LoVo (cell line): ENCODE measurements around the gene CCL21.
A peak's percentile ranks its signal among the peaks of the same experiment; 100 is the strongest.

Experiments
- DNase-seq: peaks from one replicate; pipeline ENCODE4 v3.0.0-alpha.2; 2016; ENCODE audit warnings: low spot score

CCL21 gene

DNA sequence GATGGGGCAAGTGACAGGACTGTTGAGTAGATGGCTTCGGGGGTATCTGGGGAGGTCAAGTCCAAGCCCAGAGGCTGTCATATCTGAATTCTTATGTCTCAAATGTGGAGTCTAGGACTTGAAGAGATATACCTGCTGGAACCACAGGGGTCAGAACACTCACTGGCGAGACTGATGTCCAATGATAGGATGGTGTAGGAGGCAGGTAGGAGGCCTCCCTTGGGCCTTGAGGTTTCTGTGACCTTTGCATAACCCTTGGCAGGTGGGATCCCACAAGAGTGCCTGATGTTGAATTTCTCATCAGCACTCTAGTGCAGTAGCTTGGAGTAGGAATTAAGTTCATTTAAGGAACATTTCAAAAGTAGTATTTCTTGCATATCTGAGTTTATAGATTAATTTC is 2.8 kb downstream of the CCL21 start:
- DNase-seq: no peak

DNA sequence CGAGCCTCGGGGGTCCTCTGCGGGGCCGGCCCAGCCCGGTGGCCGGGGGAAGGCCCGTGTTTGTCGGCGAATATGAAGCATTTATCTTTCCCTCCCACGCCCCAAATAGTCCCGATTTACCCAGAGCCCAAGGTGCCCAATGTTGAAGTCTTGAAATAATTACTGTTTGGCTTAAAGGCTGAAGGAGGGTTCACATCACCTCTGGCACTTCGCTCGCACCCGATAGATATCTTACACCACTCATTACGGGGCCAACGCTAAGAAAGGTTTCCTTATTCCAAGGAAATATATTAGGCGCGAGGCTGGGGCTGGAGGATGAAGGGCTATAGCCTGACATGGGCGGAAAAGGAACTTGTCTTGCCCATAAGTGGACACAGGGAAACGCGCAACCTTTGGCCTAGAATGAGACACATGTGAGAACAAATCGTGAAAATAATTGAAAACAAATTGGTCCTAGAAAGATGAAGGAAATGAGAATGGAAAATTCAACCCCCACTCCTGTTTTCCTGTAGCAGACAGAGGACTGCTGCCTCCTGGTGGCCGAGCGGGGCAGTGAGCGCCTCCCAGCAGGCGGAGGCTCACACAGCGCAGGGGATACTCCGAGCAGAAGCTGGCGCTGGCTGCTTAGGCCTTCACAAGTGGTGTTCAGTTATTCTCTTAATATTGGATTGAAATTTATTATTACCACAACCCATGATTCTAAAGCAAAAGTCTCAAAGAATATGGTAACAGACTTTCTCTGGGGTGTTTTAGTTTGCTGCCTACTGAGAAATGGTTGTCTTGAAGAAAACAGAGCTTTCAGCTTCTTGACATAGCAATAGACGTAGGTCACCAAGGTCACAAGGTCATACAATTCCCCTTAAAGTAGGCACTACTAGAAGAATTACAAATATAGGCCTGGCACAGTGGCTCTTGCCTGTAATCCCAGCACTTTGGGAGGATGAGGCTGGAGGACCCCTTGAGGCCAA is 7.9 kb downstream of the CCL21 start:
- DNase-seq: peak; percentile 76

DNA sequence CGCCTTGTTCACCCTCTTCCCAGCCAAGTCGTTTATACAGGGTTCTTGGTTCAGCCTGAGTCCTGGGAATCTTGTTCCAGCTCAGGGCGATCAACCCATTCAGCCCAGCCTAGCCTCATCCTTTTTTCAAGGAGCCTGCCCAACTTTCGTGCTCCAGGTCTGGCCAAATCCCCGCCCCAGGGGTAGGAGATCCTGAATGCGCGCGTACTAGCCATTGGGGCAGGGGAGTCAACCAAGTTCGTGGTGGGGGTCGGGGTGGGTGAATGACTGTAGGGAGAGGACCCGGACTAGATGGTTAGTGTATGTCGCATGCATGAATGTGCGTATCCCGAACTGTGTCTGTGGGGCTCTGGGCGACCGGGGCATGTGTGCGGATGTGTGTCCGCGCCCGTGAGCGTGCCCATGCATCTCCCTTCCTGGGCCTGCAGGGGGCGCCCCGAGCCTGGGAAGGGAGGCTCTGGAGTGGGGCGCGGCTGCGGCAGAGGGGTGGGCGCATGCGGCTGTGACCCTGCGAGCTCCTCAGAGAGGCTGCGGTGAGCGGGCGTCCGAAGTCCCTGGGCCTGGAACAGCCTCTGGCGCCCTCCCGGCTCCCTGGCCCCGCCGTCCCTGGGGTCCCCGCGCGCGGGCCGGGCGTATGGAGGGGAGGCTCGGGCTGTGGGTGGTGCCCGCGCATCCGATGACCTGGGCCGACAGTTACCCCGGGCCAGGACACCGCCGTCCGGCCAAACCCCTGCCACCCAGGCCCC is 8.7 kb downstream of the CCL21 start:
- DNase-seq: peak; percentile 72

DNA sequence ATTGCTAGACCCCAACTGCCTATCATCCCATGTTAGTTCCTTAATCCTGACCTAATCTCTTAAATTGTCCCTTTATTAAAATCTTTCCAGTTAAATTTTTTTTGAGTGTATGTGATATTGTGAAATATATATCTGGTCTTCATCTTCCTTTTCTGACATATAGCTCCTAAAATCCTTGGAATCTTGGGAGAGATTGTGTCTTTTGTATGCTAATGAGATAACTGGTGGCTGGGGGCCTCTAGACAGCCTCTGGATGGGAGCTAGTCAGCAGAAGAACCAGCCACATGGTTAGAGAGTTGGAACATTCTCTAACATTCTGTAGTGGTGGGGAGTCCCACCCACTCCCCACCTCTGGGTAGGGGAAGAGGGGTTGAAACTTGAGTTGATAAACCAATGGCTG is 15.1 kb downstream of the CCL21 start:
- no peak for DNase-seq

DNA sequence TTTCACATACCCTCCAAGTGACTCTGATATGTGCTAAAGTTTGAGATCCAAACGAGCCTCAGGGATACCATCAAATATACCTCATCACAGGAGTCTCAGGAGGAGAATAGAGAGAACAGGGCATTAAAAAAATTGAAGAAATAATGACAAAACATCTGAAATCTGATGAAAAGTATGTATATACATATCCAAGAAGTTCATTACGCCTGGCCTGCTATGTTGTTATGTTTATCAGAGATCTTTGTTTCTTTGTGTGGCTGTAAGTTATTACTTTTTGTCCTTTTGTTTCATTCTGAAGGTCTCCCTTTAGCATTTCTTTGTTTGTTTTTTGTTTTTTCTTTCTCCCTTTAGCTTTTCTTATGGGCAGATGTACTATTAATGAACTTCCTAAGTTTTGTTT is 16.4 kb downstream of the CCL21 start:
- DNase-seq: no peak

DNA sequence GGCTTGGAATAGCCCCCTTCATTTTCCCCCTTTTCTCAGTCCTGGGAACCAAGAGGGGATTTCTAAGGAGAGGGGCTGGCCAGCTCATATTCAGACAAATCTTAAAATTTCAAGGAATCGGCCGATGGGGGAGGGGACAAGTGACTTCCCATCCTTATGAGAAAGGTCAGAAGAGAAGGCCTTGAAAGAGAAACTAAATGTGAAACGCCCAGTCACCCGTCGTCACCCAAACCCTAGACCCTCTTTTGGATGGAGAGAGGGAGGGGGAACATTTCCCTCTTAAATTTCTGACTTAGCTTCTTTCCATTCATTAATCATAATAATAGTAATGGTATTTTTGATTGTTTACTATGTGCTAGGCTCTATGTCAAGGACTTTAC is 18.0 kb downstream of the CCL21 start:
- no peak for DNase-seq

DNA sequence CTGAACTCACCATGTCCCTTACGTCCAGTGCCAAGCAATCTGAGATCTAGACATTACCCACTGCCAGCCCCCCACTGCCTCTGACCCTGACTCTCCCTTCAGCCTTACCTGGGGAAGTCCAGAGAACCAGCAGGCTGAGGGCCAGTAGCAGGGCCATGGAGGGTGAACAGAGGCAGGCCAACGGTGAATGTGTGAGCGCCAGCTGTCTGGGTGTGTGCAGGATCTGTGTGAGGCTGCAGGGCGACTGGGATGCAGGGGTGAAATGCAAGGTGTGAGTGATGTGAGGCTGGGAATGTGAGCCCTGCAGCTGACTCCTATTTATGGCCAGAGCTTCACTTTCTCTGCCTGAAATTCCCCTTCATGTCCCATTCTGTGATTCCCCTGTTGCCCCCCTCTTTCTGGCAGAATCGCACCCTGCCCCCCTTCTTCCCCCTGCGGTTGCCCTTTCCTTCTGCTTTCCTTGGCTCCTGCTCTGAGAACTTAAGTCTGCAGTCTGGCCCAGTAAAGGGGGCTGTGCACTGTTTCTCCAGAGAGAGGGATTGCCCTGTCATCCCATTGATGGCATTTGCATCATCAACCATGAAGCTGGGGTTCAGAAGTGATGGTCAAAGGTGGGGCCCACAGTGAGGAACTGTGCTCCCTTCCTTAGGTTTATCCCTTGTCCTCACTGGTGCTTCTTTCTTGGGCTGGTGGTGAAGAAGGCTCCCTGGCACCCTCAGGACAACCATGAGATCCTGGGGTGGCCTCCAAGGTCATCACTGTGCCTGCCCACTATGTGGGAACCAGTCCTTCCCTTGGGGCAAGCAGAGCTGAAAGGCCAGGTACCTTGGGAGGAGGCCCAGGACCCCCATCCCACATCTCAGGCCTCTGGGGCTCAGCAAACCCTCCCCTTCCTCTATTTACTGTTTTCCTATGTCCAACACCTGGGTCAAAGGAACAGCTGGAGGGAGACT is 18.7 kb downstream of the CCL21 start, which contains the start of gene CCL19:
Gene CCL19, minus strand, starts transcription at position 294 of the 953 bp plus-strand sequence. Its CDS starts 137 bp downstream, at position 157.
- no peak for DNase-seq

DNA sequence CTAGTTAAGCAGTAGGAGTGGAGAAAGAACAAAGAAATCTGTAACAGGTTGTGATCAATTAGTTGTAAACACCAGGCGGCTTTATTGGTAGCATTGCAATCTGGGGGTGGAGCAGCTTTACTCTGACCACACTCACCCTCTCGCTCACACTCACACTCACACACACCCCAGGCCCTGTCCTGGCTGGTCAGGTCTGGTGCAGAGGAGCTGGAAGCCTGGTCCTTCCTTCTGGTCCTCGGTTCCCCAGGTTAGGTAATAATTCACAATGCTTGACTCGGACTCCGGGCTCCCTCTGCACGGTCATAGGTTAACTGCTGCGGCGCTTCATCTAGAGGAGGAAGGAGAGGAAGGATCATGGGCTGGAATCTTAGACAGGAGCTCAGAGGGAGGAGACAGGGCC is 20.4 kb downstream of the CCL21 start:
- no peak for DNase-seq

DNA sequence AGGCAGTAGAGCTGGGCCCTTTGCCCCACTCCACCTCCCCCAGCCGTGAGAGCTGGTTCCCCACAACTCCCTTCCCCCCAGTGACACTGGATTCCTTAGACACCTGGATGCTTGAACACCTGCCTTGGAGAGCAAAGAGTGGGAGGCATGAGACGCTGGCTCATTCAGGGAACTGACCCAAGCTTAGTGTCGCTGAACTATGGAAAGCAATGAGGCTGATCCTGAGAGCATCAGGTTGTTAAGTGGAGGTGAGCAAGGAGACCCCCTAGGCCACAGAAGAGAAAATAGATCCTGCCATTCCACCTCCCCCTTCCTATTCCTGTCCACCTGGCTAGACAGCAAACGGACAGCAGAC is 20.8 kb downstream of the CCL21 start:
- no peak for DNase-seq

DNA sequence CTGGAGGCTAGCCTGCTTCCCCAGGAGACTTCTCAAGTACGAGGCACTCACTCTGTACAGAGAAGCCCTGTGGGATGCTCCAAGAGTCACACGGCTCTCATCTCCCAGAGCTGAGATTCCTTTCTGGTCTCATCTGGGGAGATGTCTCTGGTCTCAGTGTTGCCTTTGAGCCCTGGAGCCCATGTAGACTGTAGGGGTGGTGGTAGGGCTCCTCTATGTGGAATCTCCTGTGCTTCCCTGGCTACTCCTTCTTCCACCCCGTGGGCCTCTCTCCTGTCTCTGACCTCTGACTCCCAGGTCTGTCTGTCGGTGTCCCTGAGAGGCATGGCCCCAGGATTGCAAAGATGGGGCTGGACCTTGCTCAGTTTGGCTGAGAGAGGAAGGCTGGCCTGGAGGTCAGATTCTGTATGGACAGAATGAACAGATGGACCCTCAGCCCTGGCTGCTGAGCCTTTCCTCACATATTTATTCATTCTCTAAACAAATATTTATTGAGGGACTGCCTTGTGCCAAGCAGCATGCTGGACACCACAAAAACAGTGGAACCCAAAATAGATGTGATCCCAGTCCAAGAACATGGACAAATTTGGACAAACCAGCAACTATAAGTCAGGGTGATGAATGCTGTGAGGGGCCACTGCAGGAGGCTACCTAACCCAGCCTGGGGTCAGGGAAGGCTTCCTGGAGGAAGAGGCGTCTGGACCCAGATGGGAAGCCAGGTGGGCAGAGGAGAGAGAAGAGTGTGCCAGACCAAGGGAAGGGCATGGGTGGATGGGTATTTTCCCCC is 21.4 kb downstream of the CCL21 start:
- DNase-seq: no peak

DNA sequence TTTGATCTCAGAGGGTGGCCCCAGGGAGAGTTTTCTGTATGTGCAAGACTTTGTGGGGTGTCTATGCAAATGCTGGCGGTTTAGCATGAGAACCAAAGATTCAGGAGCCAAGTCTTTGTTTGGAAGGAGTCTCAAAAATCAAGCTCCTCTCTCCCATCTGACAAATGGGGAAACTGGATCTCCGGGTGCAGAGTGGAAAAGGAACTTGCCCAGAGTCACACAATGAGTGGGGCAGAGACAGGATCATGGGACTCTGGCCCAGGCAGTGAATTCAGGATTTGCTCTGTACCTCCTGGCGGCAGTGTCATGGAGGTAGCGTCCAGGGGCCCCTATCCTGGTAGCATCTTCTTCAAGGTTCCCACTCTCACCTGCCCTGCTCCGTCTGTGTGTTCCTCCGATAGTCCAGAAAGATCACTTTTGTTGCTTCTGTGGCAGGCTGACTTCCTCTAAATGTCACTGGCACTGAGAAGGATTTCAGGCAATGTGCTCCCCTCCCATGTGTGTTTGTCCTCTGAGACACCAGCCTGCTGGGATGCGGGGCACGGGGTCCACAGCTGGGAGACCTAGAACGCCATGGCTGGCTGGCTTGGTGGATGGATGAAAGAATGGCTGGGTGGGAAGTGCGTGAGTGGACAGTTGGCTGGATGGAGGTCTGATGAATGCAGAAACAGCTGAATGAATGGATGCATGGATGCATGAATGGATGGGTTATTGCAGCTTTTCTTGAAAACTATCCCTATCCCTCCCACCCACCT is 22.5 kb downstream of the CCL21 start:
- no peak for DNase-seq

DNA sequence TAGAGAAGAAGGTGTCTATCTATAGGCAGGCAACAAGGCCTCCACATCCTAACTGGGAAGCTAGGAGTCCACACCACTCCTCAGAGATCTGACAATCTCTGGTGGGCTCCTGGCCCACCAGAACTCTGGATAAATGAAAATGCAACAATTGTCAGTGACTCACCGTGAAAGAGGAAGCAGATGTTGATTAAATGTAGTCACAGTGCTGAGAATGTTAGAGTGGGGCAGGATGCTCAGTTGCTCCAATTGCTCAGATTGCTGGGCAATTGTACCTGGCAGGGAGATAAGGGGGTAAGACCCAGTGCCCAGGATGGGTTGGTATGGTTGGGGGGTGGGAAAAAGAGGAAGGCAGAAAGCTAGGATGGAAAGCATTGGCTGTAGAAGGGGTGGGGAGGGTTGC is 23.2 kb downstream of the CCL21 start:
- DNase-seq: no peak

DNA sequence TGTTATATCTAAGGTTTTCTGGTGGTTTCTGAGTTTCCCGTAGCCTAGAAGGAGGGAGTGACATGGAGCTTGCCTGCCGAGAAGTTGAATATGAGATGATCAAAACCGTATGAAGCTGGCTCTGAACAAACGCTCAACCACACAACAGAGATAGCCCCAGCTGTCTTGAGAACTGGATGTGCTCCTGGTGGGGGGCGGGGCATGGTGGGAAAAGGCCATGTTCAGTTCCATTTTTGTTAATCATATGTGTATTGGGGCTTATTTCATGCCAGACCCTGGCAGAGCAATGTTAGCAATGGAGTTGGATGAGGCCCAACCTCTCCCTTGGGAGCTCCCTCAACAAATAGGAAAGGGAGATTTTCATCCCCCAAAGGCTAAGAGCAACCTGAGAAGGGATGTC is 23.7 kb downstream of the CCL21 start:
- no peak for DNase-seq

DNA sequence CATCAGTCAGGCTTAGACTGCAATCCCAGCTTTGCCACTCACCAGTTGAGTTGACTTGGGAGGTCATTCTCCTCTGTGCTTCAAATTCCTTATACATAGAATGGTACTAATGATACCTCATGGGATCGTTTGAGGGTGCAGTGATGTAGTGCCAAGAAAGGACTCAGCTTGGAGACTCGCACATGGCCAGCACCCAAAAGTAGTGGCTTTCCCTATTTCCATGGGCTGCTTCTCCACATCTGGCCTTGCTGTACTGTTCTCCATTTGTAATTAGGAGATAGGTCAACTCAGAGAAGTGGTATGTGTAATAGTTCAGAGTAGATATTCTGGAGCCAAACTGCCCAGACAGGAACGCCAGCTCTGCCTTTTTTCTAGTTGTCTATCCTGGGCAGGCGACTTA is 24.3 kb downstream of the CCL21 start:
- DNase-seq: no peak

DNA sequence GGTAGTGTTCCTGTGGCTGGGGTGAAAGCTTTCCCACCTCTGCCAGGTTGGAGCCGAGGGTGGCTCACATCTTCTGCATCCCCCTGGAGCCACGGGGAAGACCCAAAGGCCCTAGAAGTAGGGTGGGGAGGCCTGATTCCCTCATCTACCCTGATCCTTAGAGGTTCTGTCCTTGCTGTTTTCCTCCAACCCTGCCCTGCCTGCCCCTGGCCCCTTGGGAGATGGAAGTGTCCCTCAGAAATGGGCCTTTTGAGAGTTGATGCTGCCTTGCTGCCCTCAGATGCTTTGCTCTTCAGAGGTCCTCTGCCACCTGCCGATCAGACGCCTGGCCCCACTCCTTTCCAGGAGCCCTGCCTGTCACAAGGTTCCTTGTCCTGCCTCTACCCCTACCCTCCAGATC is 25.1 kb downstream of the CCL21 start:
- DNase-seq: no peak

DNA sequence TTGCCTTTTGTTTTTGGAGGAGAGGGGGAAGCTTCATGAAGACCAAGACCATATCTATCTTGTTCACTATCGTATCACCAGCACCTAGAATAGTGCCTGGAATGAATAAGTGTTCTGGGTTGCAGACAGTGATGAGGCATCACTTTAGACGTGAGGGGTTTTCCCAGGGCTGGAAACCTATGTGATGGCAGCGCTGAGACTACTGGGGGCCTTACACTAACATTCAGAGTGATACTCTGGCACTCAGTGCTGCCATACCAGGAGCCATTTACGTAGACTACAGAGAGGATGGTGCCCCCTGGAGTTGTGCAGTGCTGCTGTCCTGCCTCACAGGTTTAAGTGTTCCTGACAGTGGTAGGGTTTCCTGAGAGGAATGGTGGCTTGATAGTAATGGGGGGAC is 25.8 kb downstream of the CCL21 start:
- DNase-seq: no peak

DNA sequence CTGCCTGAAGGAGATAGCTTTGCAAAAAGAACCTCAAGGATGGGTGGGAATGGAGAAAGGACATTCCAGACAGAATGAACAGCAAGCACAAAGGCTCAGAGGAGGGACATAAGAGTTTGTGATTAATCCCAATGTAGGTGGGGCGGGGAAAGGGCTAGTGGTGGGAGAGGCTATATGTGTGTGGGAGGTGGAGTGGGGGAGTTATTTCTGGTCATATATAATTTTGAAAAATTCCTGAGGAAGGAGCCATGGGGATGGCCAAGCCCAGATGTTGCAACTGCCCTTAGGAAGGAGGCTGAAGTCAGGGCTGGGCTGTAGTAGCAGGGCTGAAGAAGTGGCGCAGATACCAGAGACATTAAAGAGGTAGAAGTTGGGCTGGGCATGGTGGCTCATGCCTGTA is 34.1 kb downstream of the CCL21 start:
- DNase-seq: no peak

DNA sequence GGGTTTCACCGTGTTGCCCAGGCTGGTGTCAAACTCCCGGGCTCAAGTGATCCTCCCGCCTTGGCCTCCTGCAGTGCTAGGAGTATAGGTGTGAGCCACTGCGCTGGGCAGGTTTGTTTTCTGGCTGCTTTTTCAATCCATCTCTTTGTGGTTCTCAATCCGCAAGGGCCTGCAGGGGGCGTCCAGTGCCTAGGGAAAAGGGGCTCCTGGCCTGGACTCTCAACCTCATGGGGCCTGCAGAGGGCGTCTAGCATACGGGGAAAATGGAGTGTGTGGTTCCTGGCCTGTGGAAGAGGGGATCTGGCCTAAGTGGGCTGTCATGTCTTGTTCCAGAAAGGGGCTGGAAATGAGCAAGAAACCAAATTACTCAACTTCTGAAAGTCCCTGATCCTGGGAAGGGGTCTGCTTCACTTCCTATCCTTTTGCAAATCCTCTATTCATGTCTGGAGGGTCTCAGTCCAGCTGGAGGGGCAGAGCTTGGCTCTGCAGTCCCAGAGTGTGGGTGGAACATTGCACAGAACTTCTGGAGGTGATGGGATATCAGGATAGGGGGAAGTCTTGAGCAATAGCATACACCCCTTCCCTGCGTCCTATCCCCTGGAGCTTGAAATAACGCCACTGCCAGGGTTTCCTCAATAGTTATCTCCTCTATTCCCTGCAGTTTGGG is 34.8 kb downstream of the CCL21 start:
- peak; percentile 67 for DNase-seq

DNA sequence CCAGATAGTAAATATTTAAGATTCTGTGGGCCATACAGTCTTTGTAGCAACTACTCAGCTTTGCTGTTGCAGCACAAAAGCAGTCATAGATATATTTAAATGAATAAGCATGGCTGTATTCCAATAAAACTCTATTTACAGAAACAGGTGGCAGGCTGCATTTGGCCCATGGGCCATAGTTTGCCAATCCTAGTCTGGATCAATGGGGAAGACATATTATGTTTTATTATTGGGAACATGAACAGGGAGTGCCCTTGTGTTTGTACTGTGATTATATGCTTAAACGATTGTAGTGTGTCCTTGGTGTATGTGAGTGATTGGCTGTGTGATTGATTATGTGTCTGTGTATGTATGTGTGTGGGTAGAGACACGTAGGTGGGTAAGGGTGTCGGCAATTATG is 35.5 kb downstream of the CCL21 start:
- DNase-seq: no peak

DNA sequence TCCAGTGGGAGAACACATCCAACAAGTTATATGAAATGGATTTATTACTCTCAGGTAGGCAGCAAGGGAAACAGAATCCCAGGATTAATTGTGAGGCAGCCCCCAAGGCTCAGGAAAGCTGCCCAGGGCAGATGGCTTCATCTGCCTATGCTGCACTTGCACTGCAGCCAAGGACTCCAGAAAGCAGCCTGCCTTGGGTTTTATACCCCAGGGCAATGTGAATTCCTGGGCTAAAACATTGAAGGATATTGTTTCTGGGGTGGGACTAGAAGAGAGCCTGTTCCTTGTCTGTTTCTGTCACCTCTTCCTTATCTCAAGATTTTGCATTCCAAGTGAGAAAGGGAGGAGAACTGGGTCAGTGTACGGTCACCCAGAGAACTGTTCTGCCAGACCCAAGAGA is 38.6 kb downstream of the CCL21 start:
- no peak for DNase-seq
